NOMO-1 (cell line): ENCODE measurements around the gene SLC2A9.
"Not testable (repeated sequence)": the region's sequence is repeated elsewhere in the genome, so short reads cannot be mapped to it uniquely, and the experiment has no call there.

Experiments
- DNase-seq, 2 experiments: peaks; one replicate each; lab custom pipeline; 2025; ENCODE audit not compliant: unreplicated experiment in 2 of 2; lab: John Stamatoyannopoulos, UW

The SLC2A9 gene

GRCh38 chr4:10002278-10002677 lies 19.0 kb downstream of the SLC2A9 start:
- no peak for DNase-seq

- DNase-seq: no peak
Observed at GRCh38 chr4:10001757-10002156, 19.5 kb downstream of the SLC2A9 start.

- DNase-seq: no peak
Observed at GRCh38 chr4:9999956-10000561, 21.2 kb downstream of the SLC2A9 start.

GRCh38 chr4:9997886-9998285 lies 23.4 kb downstream of the SLC2A9 start:
- DNase-seq: no peak

GRCh38 chr4:9996319-9997110 lies 24.8 kb downstream of the SLC2A9 start:
- DNase-seq: no peak

GRCh38 chr4:9994246-9994847 lies 26.9 kb downstream of the SLC2A9 start:
- no peak for DNase-seq

GRCh38 chr4:9989918-9990635 lies 31.2 kb downstream of the SLC2A9 start:
- DNase-seq: peak; percentile 4 to 5

GRCh38 chr4:9988933-9989332 lies 32.4 kb downstream of the SLC2A9 start:
- no peak for DNase-seq

GRCh38 chr4:9988363-9988749 lies 32.9 kb downstream of the SLC2A9 start:
- no peak for DNase-seq

GRCh38 chr4:9987749-9988362 lies 33.4 kb downstream of the SLC2A9 start:
- no peak for DNase-seq

GRCh38 chr4:9984621-9985020 lies 36.7 kb downstream of the SLC2A9 start:
- DNase-seq: no peak

- no peak for DNase-seq
Observed at GRCh38 chr4:9983211-9983610, 38.1 kb downstream of the SLC2A9 start.

GRCh38 chr4:9981899-9982298 lies 39.4 kb downstream of the SLC2A9 start:
- not testable (repeated sequence) for DNase-seq

GRCh38 chr4:9980898-9981297 lies 40.4 kb downstream of the SLC2A9 start:
- no peak for DNase-seq

GRCh38 chr4:9979101-9979701 lies 42.1 kb downstream of the SLC2A9 start:
- DNase-seq: no peak

- no peak for DNase-seq
Observed at GRCh38 chr4:9977518-9978031, 43.7 kb downstream of the SLC2A9 start.

- DNase-seq: no peak
Observed at GRCh38 chr4:9976781-9977180, 44.5 kb downstream of the SLC2A9 start.

GRCh38 chr4:9976293-9976692 lies 45.0 kb downstream of the SLC2A9 start:
- DNase-seq: no peak

GRCh38 chr4:9971711-9972110 lies 49.6 kb downstream of the SLC2A9 start:
- no peak for DNase-seq

- peak; percentile 40 to 61 for DNase-seq
Observed at GRCh38 chr4:9970399-9971011, 50.8 kb downstream of the SLC2A9 start.
